ENCODE results near the gene DND1. TPM values are rescaled to one million over a fixed set of nuclear protein-coding genes. Genes with fewer than 3 reads are reported as not detected.

DND1 gene
- total and polyA plus RNA-seq, 4 donors, result 0.60 to 1.9 (median 1.6) TPM

GRCh38 chr5:140633021-140633471 lies 40.3 kb downstream of the DND1 start, which contains the start of gene CD14:
Gene CD14 (minus strand): TSS chr5:140633175. CDS start chr5:140633071, 104 bp downstream.
- peak; percentile 31 for ATAC-seq (ENCODE audit: insufficient read depth, low FRiP score)
- no peaks in the 10 kb centered on the region for H3K9me3 ChIP-seq (ENCODE audit: control insufficient read depth in 4 of 4, insufficient read depth in 3 of 4, low read length in 3 of 4)
- H3K4me3 ChIP-seq, result peak within 1 kb of the TSS; percentile 43
- peaks cover 0 to 30% (median 3%) of the 10 kb centered on the region in 5 donors for H3K4me1 ChIP-seq (ENCODE audit: control insufficient read depth in 5 of 5, insufficient read depth in 5 of 5, low read length in 5 of 5)
- H3K36me3 ChIP-seq (ENCODE audit: control insufficient read depth in 4 of 4, insufficient read depth in 4 of 4, low read length in 4 of 4), result no peaks in the 10 kb centered on the region
- peak in 2 of 3 donors; percentile 37 to 45 for DNase-seq
- H3K27me3 ChIP-seq (ENCODE audit: control insufficient read depth in 3 of 3, insufficient read depth in 3 of 3, low read length in 2 of 3), result peaks cover 0 to 34% (median 19%) of the 10 kb centered on the region in 3 donors
- 5 to 8% methylated on average over 16 of the region's 16 CpGs for WGBS, 2 donors
- peak within 1 kb of the TSS in 1 of 2 donors; percentile 55 for H3K9ac ChIP-seq (ENCODE audit: insufficient read depth in 1 of 2, low read length in 2 of 2)
- H3K27ac ChIP-seq (ENCODE audit: low read depth in 1 of 2, low read length in 1 of 2), result peak within 1 kb of the TSS in 1 of 2 donors; percentile 90
- no peak for TF ChIP-seq CTCF (IDR thresholded peaks at IDR 0.05; ENCODE audit: control extremely low read depth, extremely low read depth)

- Histone ChIP-seq H3K4me3 (peak overlapping the region; percentile 43), H3K27ac (ENCODE audit: low read depth in 1 of 2, low read length in 1 of 2) (peak overlapping the region in 1 of 2 donors; percentile 90), H3K4me1 (ENCODE audit: control insufficient read depth in 5 of 5, insufficient read depth in 5 of 5, low read length in 5 of 5) (peaks cover 0 to 30% (median 3%) of the 10 kb centered on the region in 5 donors), H3K9me3 (ENCODE audit: control insufficient read depth in 4 of 4, insufficient read depth in 3 of 4, low read length in 3 of 4) (no peaks in the 10 kb centered on the region), H3K36me3 (ENCODE audit: control insufficient read depth in 4 of 4, insufficient read depth in 4 of 4, low read length in 4 of 4) (no peaks in the 10 kb centered on the region), H3K27me3 (ENCODE audit: control insufficient read depth in 3 of 3, insufficient read depth in 3 of 3, low read length in 2 of 3) (peaks cover 0 to 34% (median 19%) of the 10 kb centered on the region in 3 donors), H3K9ac (ENCODE audit: insufficient read depth in 1 of 2, low read length in 2 of 2) (peak overlapping the region in 1 of 2 donors; percentile 55)
- WGBS, 2 donors, result 1% methylated on average over 51 of the region's 51 CpGs
- ATAC-seq (ENCODE audit: insufficient read depth, low FRiP score), result peak; percentile 48
- TF ChIP-seq CTCF (IDR thresholded peaks at IDR 0.05; ENCODE audit: control extremely low read depth, extremely low read depth), result no peak
- peak; percentile 36 to 45 (median 37) for DNase-seq
Observed at GRCh38 chr5:140632366-140633020, 40.9 kb downstream of the DND1 start.

GRCh38 chr5:140631831-140632365 lies 41.5 kb downstream of the DND1 start:
- TF ChIP-seq CTCF (IDR thresholded peaks at IDR 0.05; ENCODE audit: control extremely low read depth, extremely low read depth), result no peak

More at GRCh38 chr5:140631831-140632365, 41.5 kb downstream of the DND1 start:
- H3K27me3 ChIP-seq (ENCODE audit: control insufficient read depth in 3 of 3, insufficient read depth in 3 of 3, low read length in 2 of 3), result peaks cover 0 to 34% (median 19%) of the 10 kb centered on the region in 3 donors
- no peak overlapping the region for H3K9ac ChIP-seq (ENCODE audit: insufficient read depth in 1 of 2, low read length in 2 of 2)
- H3K27ac ChIP-seq (ENCODE audit: low read depth in 1 of 2, low read length in 1 of 2), result peak overlapping the region in 1 of 2 donors; percentile 90
- ATAC-seq (ENCODE audit: insufficient read depth, low FRiP score) (peak; percentile 22), DNase-seq (peak in 2 of 3 donors; percentile 15 to 23)
- H3K4me3 ChIP-seq, result peak overlapping the region; percentile 43
- H3K36me3 ChIP-seq (ENCODE audit: control insufficient read depth in 4 of 4, insufficient read depth in 4 of 4, low read length in 4 of 4), result no peaks in the 10 kb centered on the region
- H3K9me3 ChIP-seq (ENCODE audit: control insufficient read depth in 4 of 4, insufficient read depth in 3 of 4, low read length in 3 of 4), result no peaks in the 10 kb centered on the region
- H3K4me1 ChIP-seq (ENCODE audit: control insufficient read depth in 5 of 5, insufficient read depth in 5 of 5, low read length in 5 of 5), result peaks cover 0 to 30% (median 3%) of the 10 kb centered on the region in 5 donors
- WGBS, 2 donors, result 8 to 11% methylated on average over 36 of the region's 36 CpGs
